K562 (cell line): Measurements from ENCODE around the gene ATG7. TPM values are rescaled to one million over a fixed set of nuclear protein-coding genes. Genes with fewer than 3 reads are reported as not detected.

ENCODE experiments used
- ASH1L ChIP-seq: fragments of 450-650 bp; IDR thresholded peaks from 2 replicates; pipeline ENCODE4 v1.6.1; 2018; ENCODE audit warnings: borderline replicate concordance, mild to moderate bottlenecking, low read depth; ENCODE audit not compliant: partially characterized antibody
- C11orf30 ChIP-seq: fragments of 450-650 bp; IDR thresholded peaks from 2 replicates; pipeline ENCODE4 v1.6.1; 2016; ENCODE audit warnings: low read depth, mild to moderate bottlenecking
- CEBPG ChIP-seq, 3 experiments: fragments of 200-800 bp in 1 of 3; sonication (Bioruptor generic) in 1 of 3; sonication (generic) in 1 of 3; formaldehyde crosslinking in 1 of 3; IDR thresholded peaks in 2 of 3; conservative IDR thresholded peaks in 1 of 3; 2 replicates each; pipeline versions ENCODE4 v1.6.1 to v1.8.0; 2016 to 2022; ENCODE audit warnings: missing compliant biosample characterization in 2 of 3, missing genetic modification characterization in 2 of 3, mild to moderate bottlenecking in 1 of 3, missing genetic modification reagents in 1 of 3
- ELF1 ChIP-seq: fragments of 200-800 bp; sonication (Bioruptor generic); IDR thresholded peaks from 2 replicates; pipeline ENCODE4 v1.6.1; 2016; ENCODE audit warnings: missing genetic modification characterization, missing compliant biosample characterization
- ELF2 ChIP-seq: fragments of 250-450 bp; sonication (Bioruptor Pico); IDR thresholded peaks from 2 replicates; pipeline ENCODE4 v1.5.0; 2021; ENCODE audit warnings: mild to moderate bottlenecking
- HMG20A ChIP-seq: fragments of 450-650 bp; formaldehyde crosslinking; conservative IDR thresholded peaks from 2 replicates; pipeline ENCODE4 v1.4.0; 2020; ENCODE audit warnings: mild to moderate bottlenecking, mixed read lengths
- KHSRP ChIP-seq: fragments of 450-650 bp; IDR thresholded peaks from 2 replicates; pipeline ENCODE4 v1.6.1; 2017
- MAFF ChIP-seq: IDR thresholded peaks from 2 replicates; pipeline ENCODE4 v1.6.1; 2012; ENCODE audit warnings: low read length, improper control_type of control experiment
- MAFG ChIP-seq: fragments of 450-650 bp; conservative IDR thresholded peaks from 2 replicates; pipeline ENCODE4 v1.6.1; 2016; ENCODE audit warnings: missing genetic modification characterization, missing compliant biosample characterization
- MAFK ChIP-seq: IDR thresholded peaks from 2 replicates; pipeline ENCODE4 v1.6.1; 2011; ENCODE audit warnings: low read length, improper control_type of control experiment
- MTA1 ChIP-seq: fragments of 450-650 bp; IDR thresholded peaks from 2 replicates; pipeline ENCODE4 v1.6.1; 2017; ENCODE audit warnings: borderline replicate concordance
- PHF20 ChIP-seq: fragments of 450-650 bp; IDR thresholded peaks from 2 replicates; pipeline ENCODE4 v1.6.1; 2018; ENCODE audit not compliant: partially characterized antibody
- SRSF1 ChIP-seq: fragments of 200-400 bp; formaldehyde crosslinking; IDR thresholded peaks from 2 replicates; pipeline ENCODE4 v1.6.1; 2017; ENCODE audit warnings: mild to moderate bottlenecking, low read depth, low read length, moderate library complexity
- SRSF7 ChIP-seq: fragments of 200-400 bp; formaldehyde crosslinking; optimal IDR thresholded peaks from 2 replicates; pipeline ENCODE3; 2017; ENCODE audit warnings: mild to moderate bottlenecking, low read depth, low read length
- TEAD2 ChIP-seq: fragments of 450-650 bp; IDR thresholded peaks from 2 replicates; pipeline ENCODE4 v1.6.1; 2016; ENCODE audit warnings: missing genetic modification characterization, control low read depth, missing compliant biosample characterization
- THRAP3 ChIP-seq: fragments of 450-650 bp; IDR thresholded peaks from 2 replicates; pipeline ENCODE4 v1.6.1; 2016; ENCODE audit warnings: mild to moderate bottlenecking, inconsistent platforms, borderline replicate concordance
- WHSC1 ChIP-seq: IDR thresholded peaks from one replicate; pipeline ENCODE4 v1.6.1; 2012; ENCODE audit warnings: low read length, control low read depth, inconsistent platforms
- ZFP1 ChIP-seq: fragments of 450-650 bp; formaldehyde crosslinking; IDR thresholded peaks from 2 replicates; pipeline ENCODE4 v1.4.0; 2020; ENCODE audit warnings: mild to moderate bottlenecking, mixed read lengths
- ZNF133 ChIP-seq: fragments of 250-450 bp; sonication (Bioruptor Pico); IDR thresholded peaks from 2 replicates; pipeline ENCODE4 v1.4.0; 2020; ENCODE audit warnings: mild to moderate bottlenecking
- ZNF316 ChIP-seq: fragments of 450-650 bp; IDR thresholded peaks from 2 replicates; pipeline ENCODE4 v1.6.1; 2016
- ZNF551 ChIP-seq: fragments of 250-450 bp; sonication (Bioruptor Pico); IDR thresholded peaks from 2 replicates; pipeline ENCODE4 v1.5.0; 2021; ENCODE audit warnings: mild to moderate bottlenecking, moderate library complexity
- ZNF584 ChIP-seq: fragments of 200-800 bp; sonication (Bioruptor generic); IDR thresholded peaks from 2 replicates; pipeline ENCODE4 v1.6.1; 2016; ENCODE audit warnings: low read depth, mild to moderate bottlenecking, missing genetic modification characterization, missing compliant biosample characterization
- ZNF696 ChIP-seq: fragments of 250-450 bp; sonication (Bioruptor Pico); conservative IDR thresholded peaks from 2 replicates; pipeline ENCODE4 v1.4.0; 2020; ENCODE audit warnings: mild to moderate bottlenecking, moderate library complexity
- polyA plus RNA-seq, 8 experiments: library from polyadenylated mRNA; depleted of rRNA in 4 of 8; stranded (reverse) in 5 of 8; unstranded in 3 of 8; fragments of >200 nt; fragmentation: Nextera tagmentation in 2 of 8; fragmentation: Illumina TruSeq in 1 of 8; extraction: Ambion mirVana in 2 of 8; extraction: Trizol in 1 of 8; gene quantifications; 2 replicates each; pipeline versions ENCODE4 v1.2.1 to v1.2.3, GENCODE V29; 2011 to 2014; ENCODE audit warnings: inconsistent platforms in 1 of 8, missing spikeins in 1 of 8
- total RNA-seq, 7 experiments: library from RNA; depleted of rRNA in 6 of 7; stranded (reverse); fragments of >200 nt in 6 of 7; fragmentation: Illumina TruSeq in 2 of 7; extraction: Trizol in 2 of 7; gene quantifications; 2 replicates each; pipeline versions ENCODE4 v1.2.1 to v1.2.3, GENCODE V29; 2011 to 2021; ENCODE audit warnings: low replicate concordance in 1 of 7
- TF ChIP-seq, protein P1 (sequence below): fragments of 200-800 bp; sonication (Bioruptor generic); IDR thresholded peaks from 2 replicates; pipeline ENCODE4 v1.6.1; 2017; ENCODE audit warnings: missing genetic modification characterization, missing compliant biosample characterization
- TF ChIP-seq, protein P2 (sequence below): fragments of 450-650 bp; IDR thresholded peaks from 2 replicates; pipeline ENCODE4 v1.7.0; 2016; ENCODE audit warnings: borderline replicate concordance
- TF ChIP-seq, protein P3 (sequence below): fragments of 250-450 bp; sonication (Bioruptor Pico); IDR thresholded peaks from 2 replicates; pipeline ENCODE4 v1.8.0; 2022; ENCODE audit warnings: inconsistent platforms
- TF ChIP-seq, protein P4 (sequence below): sonication (generic); IDR thresholded peaks from 2 replicates; pipeline ENCODE4 v1.6.1; 2016

The ATG7 gene
- total and polyA plus RNA-seq, 9 of the 15 experiments (the other 6 are each of a cell fraction or from before 2014, with no cell fraction given), result 18.3 to 45.3 (median 33.6) TPM

DNA sequence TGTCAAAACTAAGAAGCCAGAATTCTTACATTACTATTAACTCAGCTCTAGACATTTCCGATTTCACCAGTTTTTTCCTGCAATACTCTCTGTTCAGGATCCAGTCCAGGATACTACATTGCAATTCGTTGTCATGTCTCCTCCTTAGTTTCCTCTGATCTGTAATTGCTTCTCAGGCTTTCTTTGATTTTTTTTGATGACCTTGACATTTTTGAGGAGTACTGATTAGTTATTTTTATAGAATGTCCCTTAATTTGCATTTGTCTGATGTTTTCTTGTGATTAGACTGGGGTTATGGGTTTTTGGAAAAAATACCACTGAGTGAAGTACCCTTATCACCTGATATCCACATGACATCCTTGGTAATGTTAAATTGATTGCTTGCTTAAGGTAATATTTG lies 57.6 kb downstream of the ATG7 start (continued):
- TF ChIP-seq, protein P1, sequence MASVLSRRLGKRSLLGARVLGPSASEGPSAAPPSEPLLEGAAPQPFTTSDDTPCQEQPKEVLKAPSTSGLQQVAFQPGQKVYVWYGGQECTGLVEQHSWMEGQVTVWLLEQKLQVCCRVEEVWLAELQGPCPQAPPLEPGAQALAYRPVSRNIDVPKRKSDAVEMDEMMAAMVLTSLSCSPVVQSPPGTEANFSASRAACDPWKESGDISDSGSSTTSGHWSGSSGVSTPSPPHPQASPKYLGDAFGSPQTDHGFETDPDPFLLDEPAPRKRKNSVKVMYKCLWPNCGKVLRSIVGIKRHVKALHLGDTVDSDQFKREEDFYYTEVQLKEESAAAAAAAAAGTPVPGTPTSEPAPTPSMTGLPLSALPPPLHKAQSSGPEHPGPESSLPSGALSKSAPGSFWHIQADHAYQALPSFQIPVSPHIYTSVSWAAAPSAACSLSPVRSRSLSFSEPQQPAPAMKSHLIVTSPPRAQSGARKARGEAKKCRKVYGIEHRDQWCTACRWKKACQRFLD (CRISPR knock-in tag), result no peak
- TF ChIP-seq TEAD2 (tag) (no peak), MAFF (peak; percentile 72; the same call in 1 of the 2 replicates), C11orf30 (peak; percentile 80), MAFG (tag) (peak; percentile 76), ZNF584 (CRISPR knock-in tag) (no peak), WHSC1 (no peak), ELF2 (CRISPR knock-in tag) (no peak), SRSF7 (no peak), HMG20A (CRISPR knock-in tag) (no peak), ZNF696 (no peak), MAFK (peak; percentile 68; the same call in 1 of the 2 replicates), ZNF316 (peak; percentile 92), CEBPG (CRISPR knock-in tag; IDR thresholded peaks at IDR 0.05) (no peak), CEBPG (tag; conservative IDR thresholded peaks at IDR 0.05 in 1 of 2, IDR thresholded peaks at IDR 0.05 in 1 of 2) (no peak), MTA1 (no peak), ZNF133 (CRISPR knock-in tag) (no peak), PHF20 (no peak), ZFP1 (CRISPR knock-in tag) (no peak), ASH1L (no peak), ZNF551 (CRISPR knock-in tag) (no peak), SRSF1 (no peak), KHSRP (no peak), ELF1 (tag) (no peak), THRAP3 (no peak)
- TF ChIP-seq, protein P2, sequence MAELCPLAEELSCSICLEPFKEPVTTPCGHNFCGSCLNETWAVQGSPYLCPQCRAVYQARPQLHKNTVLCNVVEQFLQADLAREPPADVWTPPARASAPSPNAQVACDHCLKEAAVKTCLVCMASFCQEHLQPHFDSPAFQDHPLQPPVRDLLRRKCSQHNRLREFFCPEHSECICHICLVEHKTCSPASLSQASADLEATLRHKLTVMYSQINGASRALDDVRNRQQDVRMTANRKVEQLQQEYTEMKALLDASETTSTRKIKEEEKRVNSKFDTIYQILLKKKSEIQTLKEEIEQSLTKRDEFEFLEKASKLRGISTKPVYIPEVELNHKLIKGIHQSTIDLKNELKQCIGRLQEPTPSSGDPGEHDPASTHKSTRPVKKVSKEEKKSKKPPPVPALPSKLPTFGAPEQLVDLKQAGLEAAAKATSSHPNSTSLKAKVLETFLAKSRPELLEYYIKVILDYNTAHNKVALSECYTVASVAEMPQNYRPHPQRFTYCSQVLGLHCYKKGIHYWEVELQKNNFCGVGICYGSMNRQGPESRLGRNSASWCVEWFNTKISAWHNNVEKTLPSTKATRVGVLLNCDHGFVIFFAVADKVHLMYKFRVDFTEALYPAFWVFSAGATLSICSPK, result no peak
- TF ChIP-seq, protein P3, sequence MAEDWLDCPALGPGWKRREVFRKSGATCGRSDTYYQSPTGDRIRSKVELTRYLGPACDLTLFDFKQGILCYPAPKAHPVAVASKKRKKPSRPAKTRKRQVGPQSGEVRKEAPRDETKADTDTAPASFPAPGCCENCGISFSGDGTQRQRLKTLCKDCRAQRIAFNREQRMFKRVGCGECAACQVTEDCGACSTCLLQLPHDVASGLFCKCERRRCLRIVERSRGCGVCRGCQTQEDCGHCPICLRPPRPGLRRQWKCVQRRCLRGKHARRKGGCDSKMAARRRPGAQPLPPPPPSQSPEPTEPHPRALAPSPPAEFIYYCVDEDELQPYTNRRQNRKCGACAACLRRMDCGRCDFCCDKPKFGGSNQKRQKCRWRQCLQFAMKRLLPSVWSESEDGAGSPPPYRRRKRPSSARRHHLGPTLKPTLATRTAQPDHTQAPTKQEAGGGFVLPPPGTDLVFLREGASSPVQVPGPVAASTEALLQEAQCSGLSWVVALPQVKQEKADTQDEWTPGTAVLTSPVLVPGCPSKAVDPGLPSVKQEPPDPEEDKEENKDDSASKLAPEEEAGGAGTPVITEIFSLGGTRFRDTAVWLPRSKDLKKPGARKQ (CRISPR knock-in tag), result no peak
- TF ChIP-seq, protein P4, sequence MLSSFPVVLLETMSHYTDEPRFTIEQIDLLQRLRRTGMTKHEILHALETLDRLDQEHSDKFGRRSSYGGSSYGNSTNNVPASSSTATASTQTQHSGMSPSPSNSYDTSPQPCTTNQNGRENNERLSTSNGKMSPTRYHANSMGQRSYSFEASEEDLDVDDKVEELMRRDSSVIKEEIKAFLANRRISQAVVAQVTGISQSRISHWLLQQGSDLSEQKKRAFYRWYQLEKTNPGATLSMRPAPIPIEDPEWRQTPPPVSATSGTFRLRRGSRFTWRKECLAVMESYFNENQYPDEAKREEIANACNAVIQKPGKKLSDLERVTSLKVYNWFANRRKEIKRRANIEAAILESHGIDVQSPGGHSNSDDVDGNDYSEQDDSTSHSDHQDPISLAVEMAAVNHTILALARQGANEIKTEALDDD, result no peak
